Body of pancreas (tissue), 4 donors: ENCODE data around the gene ASAP2. TPM values are rescaled to one million over a fixed set of nuclear protein-coding genes. Genes with fewer than 3 reads are reported as not detected.

Experiments
- ATAC-seq: fragments of 150-250 bp; one replicate; pipeline ENCODE4 v1.9.1; 2016
- DNase-seq, 4 donors: peaks; one replicate each; pipeline ENCODE4 v3.0.0-alpha.2; 2019
- H3K27ac ChIP-seq, 4 donors: fragments of 200-600 bp; sonication (generic); 1 replicate in 3 of 4; 2 replicates in 1 of 4; pipeline versions ENCODE4 v1.5.1 to v1.6.1; 2016 to 2019; ENCODE audit warnings: mild to moderate bottlenecking in 1 of 4, mixed read lengths in 1 of 4, moderate library complexity in 1 of 4
- H3K27me3 ChIP-seq, 2 donors: fragments of 200-600 bp; sonication (generic); one replicate each; pipeline ENCODE4 v1.6.0; 2016; ENCODE audit warnings: mild to moderate bottlenecking in 1 of 2
- H3K36me3 ChIP-seq, 2 donors: fragments of 200-600 bp; sonication (generic); replicated peaks in 1 of 2; 2 replicates each; pipeline ENCODE4 v1.5.1; 2016; ENCODE audit warnings: low read depth in 2 of 2; ENCODE audit not compliant: insufficient read depth in 1 of 2
- H3K4me1 ChIP-seq: fragments of 200-600 bp; sonication (generic); one replicate; pipeline ENCODE4 v1.6.0; 2016
- H3K4me3 ChIP-seq, 2 donors: fragments of 200-600 bp; sonication (generic); 1 replicate in 1 of 2; 2 replicates in 1 of 2; pipeline ENCODE4 v1.5.1; 2016 to 2019
- H3K9me3 ChIP-seq, 3 donors: fragments of 200-600 bp; sonication (generic); 1 replicate in 2 of 3; 2 replicates in 1 of 3; pipeline ENCODE4 v1.5.1; 2016
- POLR2A ChIP-seq, 3 donors: fragments of 450-650 bp; IDR thresholded peaks; one replicate each; pipeline ENCODE4 v1.6.1; 2016; ENCODE audit warnings: antibody characterized with exemption in 3 of 3, mild to moderate bottlenecking in 2 of 3
- WGBS, 2 donors: methylation state at CpG; one replicate each; pipeline ENCODE4 v1.1.5; 2017; 5-methylcytosine and 5-hydroxymethylcytosine counted together
- intact Hi-C: fragments of 100-400 bp; cut with DNase I; formaldehyde crosslinking; loops from one replicate; pipeline ENCODE4 v1.15.1; 2023
- total RNA-seq, 2 donors: library from RNA; depleted of rRNA; stranded (reverse); fragments of >200 nt; gene quantifications; one replicate each; pipeline ENCODE4 v1.1.0, GENCODE V29; 2016
- TF ChIP-seq, protein P1 (sequence below), 7 experiments: fragments of 450-650 bp in 4 of 7; fragments of 200-600 bp in 3 of 7; sonication (generic) in 3 of 7; IDR thresholded peaks; one replicate each; pipeline ENCODE4 v1.5.1; 2016 to 2019; ENCODE audit warnings: antibody characterized with exemption in 7 of 7

ASAP2 gene
- total RNA-seq, 2 donors from 2014 or later = 12.5 to 23.7 TPM

DNA sequence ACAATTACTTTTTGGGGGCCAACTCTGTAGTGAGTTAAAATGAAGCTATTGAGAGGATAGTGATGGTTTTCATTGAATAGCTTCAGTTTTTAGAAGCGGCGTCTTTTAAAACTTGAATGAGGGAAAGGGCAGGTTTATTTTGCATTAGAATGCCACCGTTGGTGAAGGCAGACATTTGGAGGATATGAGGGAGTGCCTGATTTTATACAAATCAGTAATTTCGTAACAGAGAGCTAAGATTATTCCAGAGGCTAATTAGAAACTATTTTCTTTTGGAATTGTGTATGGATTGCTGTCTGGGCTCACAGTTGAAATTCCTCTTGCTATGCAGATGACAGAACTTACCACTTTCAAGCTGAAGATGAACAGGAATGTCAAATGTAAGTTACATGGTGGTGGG, 149.1 kb downstream of the ASAP2 start:
- H3K27me3 ChIP-seq = no peaks in the 10 kb centered on the region
- no peaks in the 10 kb centered on the region for H3K36me3 ChIP-seq
- DNase-seq (no peak), ATAC-seq (no peak)
- no peaks in the 10 kb centered on the region for H3K9me3 ChIP-seq
- intact Hi-C loops = no loop called here
- no peaks in the 10 kb centered on the region for H3K4me1 ChIP-seq
- H3K27ac ChIP-seq = no peak overlapping the region
- TF ChIP-seq, protein P1, sequence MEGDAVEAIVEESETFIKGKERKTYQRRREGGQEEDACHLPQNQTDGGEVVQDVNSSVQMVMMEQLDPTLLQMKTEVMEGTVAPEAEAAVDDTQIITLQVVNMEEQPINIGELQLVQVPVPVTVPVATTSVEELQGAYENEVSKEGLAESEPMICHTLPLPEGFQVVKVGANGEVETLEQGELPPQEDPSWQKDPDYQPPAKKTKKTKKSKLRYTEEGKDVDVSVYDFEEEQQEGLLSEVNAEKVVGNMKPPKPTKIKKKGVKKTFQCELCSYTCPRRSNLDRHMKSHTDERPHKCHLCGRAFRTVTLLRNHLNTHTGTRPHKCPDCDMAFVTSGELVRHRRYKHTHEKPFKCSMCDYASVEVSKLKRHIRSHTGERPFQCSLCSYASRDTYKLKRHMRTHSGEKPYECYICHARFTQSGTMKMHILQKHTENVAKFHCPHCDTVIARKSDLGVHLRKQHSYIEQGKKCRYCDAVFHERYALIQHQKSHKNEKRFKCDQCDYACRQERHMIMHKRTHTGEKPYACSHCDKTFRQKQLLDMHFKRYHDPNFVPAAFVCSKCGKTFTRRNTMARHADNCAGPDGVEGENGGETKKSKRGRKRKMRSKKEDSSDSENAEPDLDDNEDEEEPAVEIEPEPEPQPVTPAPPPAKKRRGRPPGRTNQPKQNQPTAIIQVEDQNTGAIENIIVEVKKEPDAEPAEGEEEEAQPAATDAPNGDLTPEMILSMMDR (IDR thresholded peaks at IDR 0.05) = no peak
- TF ChIP-seq POLR2A (IDR thresholded peaks at IDR 0.05) = no peak
- H3K4me3 ChIP-seq = no peak overlapping the region
- 71 to 79% methylated on average over 4 of the region's 4 CpGs for WGBS, 2 donors

DNA sequence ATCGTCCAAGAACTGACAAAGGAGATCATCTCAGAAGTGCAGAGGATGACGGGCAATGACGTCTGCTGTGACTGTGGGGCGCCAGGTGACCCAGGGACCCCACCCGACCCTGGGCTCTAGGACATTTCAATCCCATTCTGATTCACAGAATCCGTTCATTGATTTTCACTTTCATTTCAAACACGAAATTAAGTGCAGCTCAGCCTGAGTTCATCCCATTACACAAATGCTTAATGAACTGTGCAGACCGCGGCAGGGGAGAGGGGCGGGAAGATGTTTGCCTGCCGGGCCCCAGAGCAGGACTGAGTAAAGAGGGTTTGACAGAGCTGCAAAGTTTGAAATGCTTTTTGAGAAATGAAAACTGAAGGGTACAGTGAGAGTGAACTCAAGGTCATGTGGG, 149.6 kb downstream of the ASAP2 start:
- Histone ChIP-seq H3K36me3 (no peaks in the 10 kb centered on the region), H3K4me1 (no peaks in the 10 kb centered on the region)
- DNase-seq = no peak

DNA sequence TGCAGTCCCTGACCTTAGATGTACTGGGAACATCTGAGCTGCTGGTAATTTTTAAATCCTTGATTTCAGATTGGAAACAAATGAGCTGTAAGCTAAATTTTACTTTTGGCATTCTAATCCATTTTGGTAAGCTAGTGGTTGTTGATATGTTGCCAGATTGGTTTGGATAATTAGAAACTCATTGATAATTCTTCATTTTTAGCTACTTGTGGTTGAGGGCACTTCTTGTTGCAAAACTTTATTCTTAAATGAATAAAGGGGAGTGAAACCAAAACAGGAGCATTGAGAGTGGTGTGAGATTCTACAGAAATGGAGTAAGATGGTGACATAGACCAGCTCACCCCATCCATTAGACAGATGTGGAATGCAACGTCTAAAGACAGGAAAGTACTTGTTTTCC, 152.2 kb downstream of the ASAP2 start:
- 29 to 55% methylated on average over 1 of the region's 1 CpG for WGBS, 2 donors
- TF ChIP-seq, protein P1 (IDR thresholded peaks at IDR 0.05) = no peak
- TF ChIP-seq POLR2A (IDR thresholded peaks at IDR 0.05) = no peak
- intact Hi-C loops = no loop called here
- Histone ChIP-seq H3K4me1 (no peaks in the 10 kb centered on the region), H3K4me3 (no peak overlapping the region), H3K27me3 (no peaks in the 10 kb centered on the region), H3K9me3 (no peaks in the 10 kb centered on the region), H3K27ac (no peak overlapping the region), H3K36me3 (no peaks in the 10 kb centered on the region)
- no peak for DNase-seq
- no peak for ATAC-seq

More for the DNA sequence above, 149.6 kb downstream of the ASAP2 start:
- no peak for ATAC-seq
- Histone ChIP-seq H3K27ac (no peak overlapping the region), H3K27me3 (no peaks in the 10 kb centered on the region), H3K4me3 (no peak overlapping the region), H3K9me3 (no peaks in the 10 kb centered on the region)
- WGBS, 2 donors = 76 to 79% methylated on average over 11 of the region's 11 CpGs
- intact Hi-C loops = no loop called here
- TF ChIP-seq, protein P1 (IDR thresholded peaks at IDR 0.05) = no peak
- TF ChIP-seq POLR2A (IDR thresholded peaks at IDR 0.05) = no peak

DNA sequence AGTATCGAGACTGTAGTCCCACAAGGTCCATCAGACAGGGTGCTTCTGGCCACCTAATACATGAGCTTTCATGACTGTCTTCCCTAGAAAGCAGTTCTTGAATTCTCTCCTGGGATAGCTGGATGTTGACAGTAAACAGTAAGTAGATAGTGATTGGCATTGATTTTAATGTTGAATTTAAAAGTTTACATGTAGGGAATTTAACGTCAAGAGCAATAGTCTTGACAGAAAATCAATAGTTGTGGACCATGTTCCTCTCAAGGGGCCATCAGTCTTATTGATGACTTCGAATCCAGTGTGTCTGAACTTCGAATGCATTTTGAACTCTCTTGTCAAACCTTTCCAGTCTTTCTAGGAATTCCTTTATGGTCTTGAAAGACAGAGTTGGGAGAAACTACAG, 152.9 kb downstream of the ASAP2 start:
- Histone ChIP-seq H3K4me3 (no peak overlapping the region), H3K9me3 (no peaks in the 10 kb centered on the region), H3K4me1 (no peaks in the 10 kb centered on the region), H3K27ac (no peak overlapping the region), H3K27me3 (no peaks in the 10 kb centered on the region), H3K36me3 (no peaks in the 10 kb centered on the region)
- TF ChIP-seq POLR2A (IDR thresholded peaks at IDR 0.05) = no peak
- TF ChIP-seq, protein P1 (IDR thresholded peaks at IDR 0.05) = no peak
- ATAC-seq (no peak), DNase-seq (no peak)
- intact Hi-C loops = no loop called here
- WGBS, 2 donors = 55 to 65% methylated on average over 4 of the region's 4 CpGs

DNA sequence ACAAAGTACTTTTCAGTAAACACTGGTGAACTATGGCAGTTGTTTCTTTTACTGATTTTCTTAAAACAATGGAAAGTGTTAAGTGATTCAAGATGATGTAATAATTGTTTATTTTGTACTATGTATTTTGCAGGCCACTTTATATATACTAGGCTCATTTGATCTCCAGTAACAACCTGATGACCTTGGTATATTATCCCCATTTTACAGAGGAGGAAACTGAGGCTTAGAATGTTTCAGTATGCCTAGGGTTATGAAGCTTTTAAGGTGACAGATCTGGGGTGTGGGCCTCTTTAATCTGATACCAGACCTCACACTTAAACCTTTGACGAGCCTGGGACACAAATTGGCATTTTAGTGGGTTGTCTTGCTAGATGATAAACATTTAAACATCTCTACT, 153.5 kb downstream of the ASAP2 start:
- Histone ChIP-seq H3K27me3 (no peaks in the 10 kb centered on the region), H3K4me1 (no peaks in the 10 kb centered on the region), H3K27ac (no peak overlapping the region), H3K36me3 (no peaks in the 10 kb centered on the region), H3K9me3 (no peaks in the 10 kb centered on the region), H3K4me3 (no peak overlapping the region)
- DNase-seq (no peak), ATAC-seq (no peak)
- intact Hi-C loops = no loop called here
- TF ChIP-seq, protein P1 (IDR thresholded peaks at IDR 0.05) = no peak
- 90 to 100% methylated on average over 1 of the region's 1 CpG for WGBS, 2 donors
